ENCODE measurements around the gene TRPM3. TPM values are rescaled to one million over a fixed set of nuclear protein-coding genes. Genes with fewer than 3 reads are reported as not detected.

The TRPM3 gene
- total RNA-seq, 1 donor from 2014 or later, result not detected

DNA sequence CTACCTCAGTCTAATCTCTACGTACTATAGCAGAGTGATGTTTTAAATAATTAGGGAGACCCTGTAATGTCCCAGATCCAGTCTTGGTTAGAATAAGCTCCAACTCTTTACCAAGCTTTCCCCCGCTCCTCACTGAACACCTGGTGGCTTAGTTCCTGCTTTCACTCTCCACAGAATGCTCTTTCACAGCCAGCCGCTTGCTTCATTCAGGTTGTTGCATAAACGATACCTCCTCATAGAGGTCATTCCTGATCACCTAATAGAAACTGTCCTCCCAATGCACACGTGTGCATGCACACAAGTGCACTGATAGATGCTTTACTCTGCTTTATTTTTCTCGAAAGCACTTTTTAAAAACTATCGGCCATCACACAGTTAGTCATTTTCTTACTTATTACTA is 298.1 kb downstream of the TRPM3 start:
- ChIA-PET CTCF (no interaction called here), POLR2A (no interaction called here)
- Mint-ChIP-seq H3K27me3 (peaks cover 2% of the 10 kb centered on the region), H3K9me3 (no peaks in the 10 kb centered on the region), H3K4me1 (no peaks in the 10 kb centered on the region), H3K4me3 (no peak overlapping the region), H3K36me3 (ENCODE audit: low read depth) (no peaks in the 10 kb centered on the region), H3K27ac (no peak overlapping the region)
- DNase-seq (no peak), ATAC-seq (ENCODE audit: low read depth) (no peak)
- intact Hi-C loops (cut with micrococcal nuclease), result no loop called here
- TF ChIP-seq, protein P1, sequence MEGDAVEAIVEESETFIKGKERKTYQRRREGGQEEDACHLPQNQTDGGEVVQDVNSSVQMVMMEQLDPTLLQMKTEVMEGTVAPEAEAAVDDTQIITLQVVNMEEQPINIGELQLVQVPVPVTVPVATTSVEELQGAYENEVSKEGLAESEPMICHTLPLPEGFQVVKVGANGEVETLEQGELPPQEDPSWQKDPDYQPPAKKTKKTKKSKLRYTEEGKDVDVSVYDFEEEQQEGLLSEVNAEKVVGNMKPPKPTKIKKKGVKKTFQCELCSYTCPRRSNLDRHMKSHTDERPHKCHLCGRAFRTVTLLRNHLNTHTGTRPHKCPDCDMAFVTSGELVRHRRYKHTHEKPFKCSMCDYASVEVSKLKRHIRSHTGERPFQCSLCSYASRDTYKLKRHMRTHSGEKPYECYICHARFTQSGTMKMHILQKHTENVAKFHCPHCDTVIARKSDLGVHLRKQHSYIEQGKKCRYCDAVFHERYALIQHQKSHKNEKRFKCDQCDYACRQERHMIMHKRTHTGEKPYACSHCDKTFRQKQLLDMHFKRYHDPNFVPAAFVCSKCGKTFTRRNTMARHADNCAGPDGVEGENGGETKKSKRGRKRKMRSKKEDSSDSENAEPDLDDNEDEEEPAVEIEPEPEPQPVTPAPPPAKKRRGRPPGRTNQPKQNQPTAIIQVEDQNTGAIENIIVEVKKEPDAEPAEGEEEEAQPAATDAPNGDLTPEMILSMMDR (IDR thresholded peaks at IDR 0.05), result no peak

DNA sequence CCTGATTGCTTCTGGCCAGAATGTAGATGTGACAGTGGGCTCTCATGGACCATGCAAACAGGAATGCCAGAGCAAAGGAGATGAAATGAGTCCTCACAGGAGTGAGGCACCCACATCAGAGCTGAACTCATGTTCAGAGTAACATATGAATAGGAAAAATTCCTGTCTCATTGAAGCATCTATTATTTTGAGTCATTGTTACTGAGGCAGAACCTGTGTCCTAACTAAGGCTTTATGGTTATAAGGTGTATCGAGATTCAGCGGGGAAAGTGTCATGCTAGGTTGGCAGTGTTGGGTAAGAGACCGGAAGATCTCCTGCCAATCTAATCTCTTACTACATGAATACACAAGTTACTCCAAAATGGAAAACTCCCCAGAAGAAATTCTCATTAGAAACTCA is 304.1 kb downstream of the TRPM3 start:
- H3K27me3 Mint-ChIP-seq, result peaks cover 2% of the 10 kb centered on the region
- intact Hi-C loops (cut with micrococcal nuclease), result no loop called here
- H3K27ac Mint-ChIP-seq, result no peak overlapping the region
- no peaks in the 10 kb centered on the region for H3K36me3 Mint-ChIP-seq (ENCODE audit: low read depth)
- H3K4me3 Mint-ChIP-seq, result no peak overlapping the region
- ATAC-seq (ENCODE audit: low read depth) (no peak), DNase-seq (no peak)
- TF ChIP-seq, protein P1 (IDR thresholded peaks at IDR 0.05), result no peak
- H3K9me3 Mint-ChIP-seq, result peaks cover 8% of the 10 kb centered on the region
- no peaks in the 10 kb centered on the region for H3K4me1 Mint-ChIP-seq
- ChIA-PET CTCF (no interaction called here), POLR2A (no interaction called here)

DNA sequence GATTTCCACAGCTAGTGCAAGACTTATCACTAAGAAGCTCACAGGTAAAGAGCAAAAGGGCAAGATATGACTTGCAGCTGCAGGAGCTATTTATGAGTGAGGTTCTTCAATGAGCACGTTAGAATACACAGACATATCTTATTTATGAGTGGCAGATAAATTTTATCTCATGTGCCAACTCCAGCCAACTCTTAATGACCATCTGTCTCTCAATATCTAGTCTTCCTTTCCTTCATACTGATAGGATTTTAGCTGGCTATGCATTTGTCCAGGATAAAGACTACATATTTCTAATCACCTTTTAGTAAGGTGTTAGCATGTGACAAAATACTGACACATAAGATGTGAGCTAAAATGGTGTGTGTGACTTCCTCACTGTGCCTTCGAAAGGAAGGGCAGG is 304.5 kb downstream of the TRPM3 start:
- peaks cover 2% of the 10 kb centered on the region for H3K27me3 Mint-ChIP-seq
- ATAC-seq (ENCODE audit: low read depth), result no peak

DNA sequence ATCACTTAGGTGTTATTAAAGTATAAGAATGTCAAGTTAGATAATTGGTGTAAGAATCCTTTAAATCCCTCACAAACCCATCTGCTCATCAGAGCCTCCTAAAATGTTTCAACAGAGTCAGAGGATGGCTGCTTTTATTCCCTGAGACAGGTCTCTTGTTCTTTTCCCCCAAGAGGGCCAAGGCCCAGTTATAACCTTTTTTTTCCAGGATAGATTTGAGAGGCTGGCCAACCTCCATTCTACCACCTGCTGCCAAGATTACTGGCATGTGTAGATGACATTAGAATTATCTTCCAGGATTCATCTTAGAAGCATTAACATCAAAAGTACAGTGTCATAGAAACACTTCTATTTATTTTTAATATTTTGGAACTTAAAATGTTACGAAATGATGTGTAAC is 305.1 kb downstream of the TRPM3 start:
- H3K27ac Mint-ChIP-seq, result no peak overlapping the region

More for the DNA sequence above, 304.5 kb downstream of the TRPM3 start:
- intact Hi-C loops (cut with micrococcal nuclease), result no loop called here
- POLR2A ChIA-PET, result no interaction called here
- no peak for DNase-seq
- Mint-ChIP-seq H3K9me3 (peaks cover 8% of the 10 kb centered on the region), H3K4me3 (no peak overlapping the region), H3K4me1 (no peaks in the 10 kb centered on the region), H3K27ac (no peak overlapping the region), H3K36me3 (ENCODE audit: low read depth) (no peaks in the 10 kb centered on the region)
- CTCF ChIA-PET, result no interaction called here
- TF ChIP-seq, protein P1 (IDR thresholded peaks at IDR 0.05), result no peak

DNA sequence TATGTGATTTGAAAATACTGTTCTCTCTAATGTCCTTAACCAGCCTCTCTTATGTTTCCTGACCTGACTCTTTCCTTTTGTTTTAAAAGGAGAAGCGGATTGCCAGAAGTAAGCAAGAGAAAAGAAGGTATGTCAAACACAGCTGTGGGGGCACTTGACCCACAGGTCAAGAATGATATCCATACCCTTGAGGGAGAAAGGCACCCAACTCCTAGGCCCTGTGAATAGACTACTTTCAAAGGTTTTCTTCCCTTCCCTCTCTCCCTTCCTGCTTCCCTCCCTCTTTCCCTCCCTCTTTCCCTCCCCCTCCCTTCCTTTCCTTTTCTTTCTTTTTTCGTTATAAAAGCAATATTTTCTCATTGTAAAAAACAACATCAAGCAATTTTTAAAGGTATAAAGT is 306.8 kb downstream of the TRPM3 start:
- no peak overlapping the region for H3K27ac Mint-ChIP-seq
- no peak overlapping the region for H3K4me3 Mint-ChIP-seq
- DNase-seq, result no peak
- CTCF ChIA-PET, result no interaction called here
- TF ChIP-seq, protein P1 (IDR thresholded peaks at IDR 0.05), result no peak
- peaks cover 2% of the 10 kb centered on the region for H3K27me3 Mint-ChIP-seq
- intact Hi-C loops (cut with micrococcal nuclease), result no loop called here
- POLR2A ChIA-PET, result no interaction called here
- peaks cover 8% of the 10 kb centered on the region for H3K9me3 Mint-ChIP-seq
- H3K36me3 Mint-ChIP-seq (ENCODE audit: low read depth), result no peaks in the 10 kb centered on the region
- ATAC-seq (ENCODE audit: low read depth), result no peak
- H3K4me1 Mint-ChIP-seq, result no peaks in the 10 kb centered on the region

More for the DNA sequence above, 305.1 kb downstream of the TRPM3 start:
- Mint-ChIP-seq H3K4me3 (no peak overlapping the region), H3K27me3 (peaks cover 2% of the 10 kb centered on the region), H3K9me3 (peaks cover 8% of the 10 kb centered on the region), H3K36me3 (ENCODE audit: low read depth) (no peaks in the 10 kb centered on the region), H3K4me1 (no peaks in the 10 kb centered on the region)
- no peak for ATAC-seq (ENCODE audit: low read depth)
- TF ChIP-seq, protein P1 (IDR thresholded peaks at IDR 0.05), result no peak
- DNase-seq, result no peak
- ChIA-PET CTCF (no interaction called here), POLR2A (no interaction called here)
- intact Hi-C loops (cut with micrococcal nuclease), result no loop called here

Data from activated B cell treated with CpG ODN at 0.5 μM for 24 hours (primary cell).